Memory B cell (primary cell): ENCODE measurements around the gene PPP2R1A.

ENCODE experiments used
- ATAC-seq: fragments of 150-1000 bp; cut with Tn5 transposase; 2 replicates; pipeline ENCODE4 v1.10.0; 2021; ENCODE audit warnings: low read depth, mild to moderate bottlenecking, moderate library complexity
- DNase-seq, 2 donors: peaks; one replicate each; pipeline ENCODE4 v3.0.0; 2022; ENCODE audit warnings: low spot score in 2 of 2
- H3K27ac Mint-ChIP-seq: one replicate; pipeline ENCODE4 v1.8.0; 2022; ENCODE audit warnings: mild to moderate bottlenecking, moderate library complexity, mixed read lengths
- H3K27me3 Mint-ChIP-seq: one replicate; pipeline ENCODE4 v1.8.0; 2022; ENCODE audit warnings: mixed read lengths
- H3K36me3 Mint-ChIP-seq: one replicate; pipeline ENCODE4 v1.8.0; 2022; ENCODE audit warnings: mild to moderate bottlenecking, mixed read lengths
- H3K4me1 Mint-ChIP-seq: one replicate; pipeline ENCODE4 v1.8.0; 2022; ENCODE audit warnings: mixed read lengths
- H3K4me3 Mint-ChIP-seq: one replicate; pipeline ENCODE4 v1.8.0; 2022; ENCODE audit warnings: mild to moderate bottlenecking, moderate library complexity, mixed read lengths
- H3K9me3 Mint-ChIP-seq: one replicate; pipeline ENCODE4 v1.8.0; 2022; ENCODE audit warnings: mixed read lengths

PPP2R1A gene

GRCh38 chr19:52189735-52190486 lies at the start of gene PPP2R1A:
TSS of gene PPP2R1A (plus strand) at chr19:52190052. CDS start at chr19:52190097, 45 bp downstream.
- Mint-ChIP-seq H3K4me3 (peak within 1 kb of the TSS; percentile 94), H3K27me3 (no peaks in the 10 kb centered on the region), H3K27ac (peak within 1 kb of the TSS; percentile 99), H3K9me3 (no peaks in the 10 kb centered on the region), H3K4me1 (peaks cover 29% of the 10 kb centered on the region), H3K36me3 (peaks cover 18% of the 10 kb centered on the region)
- DNase-seq, result peak; percentile 98 to 100
- peak; percentile 76 for ATAC-seq

- no peak for ATAC-seq
- DNase-seq, result no peak
- no peak overlapping the region for H3K4me3 Mint-ChIP-seq
- peaks cover 14% of the 10 kb centered on the region for H3K4me1 Mint-ChIP-seq
- peaks cover 5% of the 10 kb centered on the region for H3K9me3 Mint-ChIP-seq
- H3K27me3 Mint-ChIP-seq, result no peaks in the 10 kb centered on the region
- H3K36me3 Mint-ChIP-seq, result peaks cover 1% of the 10 kb centered on the region
- no peak overlapping the region for H3K27ac Mint-ChIP-seq
Observed at GRCh38 chr19:52141203-52141602, 48.6 kb upstream of the PPP2R1A start.

DNA sequence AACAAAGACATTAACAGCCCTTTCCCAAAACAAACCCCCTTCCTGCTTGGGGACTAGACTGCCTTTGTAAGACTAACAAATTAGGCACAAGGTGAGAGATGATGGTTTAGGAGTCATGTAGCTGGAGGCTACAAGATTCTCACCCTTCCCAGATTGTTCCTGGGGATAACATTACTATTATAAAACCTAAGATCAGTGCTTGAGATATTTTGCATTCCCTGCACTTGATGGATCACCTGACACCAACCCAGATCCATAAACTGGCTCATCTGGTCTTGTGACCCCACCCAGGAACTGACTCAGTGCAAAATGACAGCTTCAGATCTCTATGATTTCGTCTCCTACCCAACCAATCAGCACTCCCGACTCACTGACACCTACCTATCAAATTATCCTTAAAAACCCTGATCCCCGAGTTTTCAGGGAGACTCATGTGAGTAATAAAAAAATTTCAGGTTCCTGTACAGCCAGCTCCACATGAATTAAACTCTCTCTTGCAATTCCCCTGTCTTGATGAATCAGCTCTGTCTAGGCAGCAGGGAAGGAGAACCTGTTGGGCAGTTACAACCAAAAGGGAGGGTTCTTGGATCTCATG lies 47.8 kb upstream of the PPP2R1A start:
- Mint-ChIP-seq H3K27ac (no peak overlapping the region), H3K27me3 (no peaks in the 10 kb centered on the region), H3K4me3 (no peak overlapping the region), H3K9me3 (peaks cover 5% of the 10 kb centered on the region), H3K36me3 (peaks cover 1% of the 10 kb centered on the region), H3K4me1 (peaks cover 14% of the 10 kb centered on the region)
- DNase-seq, result no peak
- no peak for ATAC-seq

DNA sequence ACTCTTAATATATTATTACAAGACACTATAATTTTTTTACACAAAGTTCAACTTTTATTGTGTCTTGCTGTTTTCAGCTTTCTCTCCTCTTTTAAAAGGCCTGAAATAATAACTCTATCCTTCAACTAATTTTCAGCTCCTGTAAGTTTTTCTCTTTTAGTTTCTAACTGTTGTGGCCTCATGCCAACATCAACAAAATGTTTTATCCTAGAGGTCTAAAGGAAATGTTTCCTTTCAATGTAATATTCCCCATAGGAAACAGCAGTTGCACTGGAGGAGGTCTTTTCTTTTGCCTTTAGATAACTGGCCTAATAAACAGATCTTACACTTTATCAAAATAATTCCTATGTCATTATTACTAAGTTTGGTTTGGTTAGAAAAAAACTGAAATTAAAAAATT lies 41.6 kb upstream of the PPP2R1A start:
- peaks cover 22% of the 10 kb centered on the region for H3K36me3 Mint-ChIP-seq
- ATAC-seq (no peak), DNase-seq (no peak)
- H3K9me3 Mint-ChIP-seq, result peaks cover 12% of the 10 kb centered on the region
- peaks cover 4% of the 10 kb centered on the region for H3K4me1 Mint-ChIP-seq
- H3K4me3 Mint-ChIP-seq, result no peak overlapping the region
- no peaks in the 10 kb centered on the region for H3K27me3 Mint-ChIP-seq
- H3K27ac Mint-ChIP-seq, result no peak overlapping the region

GRCh38 chr19:52155596-52156359 lies 34.1 kb upstream of the PPP2R1A start:
- Mint-ChIP-seq H3K9me3 (peaks cover 37% of the 10 kb centered on the region), H3K27ac (no peak overlapping the region), H3K4me1 (no peaks in the 10 kb centered on the region), H3K4me3 (no peak overlapping the region), H3K27me3 (no peaks in the 10 kb centered on the region), H3K36me3 (peaks cover 65% of the 10 kb centered on the region)
- ATAC-seq (no peak), DNase-seq (no peak)

GRCh38 chr19:52170304-52170703 lies 19.5 kb upstream of the PPP2R1A start:
- ATAC-seq, result no peak

DNA sequence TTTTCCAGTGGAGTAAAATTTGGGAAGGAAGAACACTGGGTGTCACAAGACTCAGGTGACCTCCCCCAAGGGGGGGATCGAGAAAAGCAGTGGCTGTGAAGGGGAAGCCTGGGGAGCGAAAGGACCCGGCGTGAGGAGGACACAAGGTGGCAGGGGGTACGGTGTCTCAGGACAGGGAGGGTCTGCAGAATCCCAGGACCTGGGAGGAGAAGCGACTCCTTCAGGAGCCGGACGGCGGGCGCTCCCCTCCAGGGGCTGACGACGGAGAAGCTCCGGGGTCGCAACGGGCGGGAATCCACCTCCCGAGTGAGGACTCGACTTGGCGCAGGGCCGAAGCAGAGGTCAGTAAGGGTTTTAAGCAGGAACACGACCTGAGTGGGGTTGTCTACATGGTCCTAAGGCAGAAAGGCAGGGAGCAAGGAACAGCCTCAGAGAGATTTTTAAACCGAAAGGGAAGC lies 19.0 kb upstream of the PPP2R1A start:
- Mint-ChIP-seq H3K4me1 (peaks cover 14% of the 10 kb centered on the region), H3K27ac (peak overlapping the region; percentile 97), H3K9me3 (no peaks in the 10 kb centered on the region), H3K36me3 (peaks cover 26% of the 10 kb centered on the region), H3K27me3 (no peaks in the 10 kb centered on the region), H3K4me3 (peak overlapping the region; percentile 96)
- DNase-seq, result no peak
- ATAC-seq, result peak; percentile 26

More at GRCh38 chr19:52170304-52170703, 19.5 kb upstream of the PPP2R1A start:
- H3K4me3 Mint-ChIP-seq, result peak overlapping the region; percentile 96
- peaks cover 14% of the 10 kb centered on the region for H3K4me1 Mint-ChIP-seq
- H3K27me3 Mint-ChIP-seq, result no peaks in the 10 kb centered on the region
- peak overlapping the region; percentile 97 for H3K27ac Mint-ChIP-seq
- no peaks in the 10 kb centered on the region for H3K9me3 Mint-ChIP-seq
- peaks cover 30% of the 10 kb centered on the region for H3K36me3 Mint-ChIP-seq
- no peak for DNase-seq

- Mint-ChIP-seq H3K9me3 (no peaks in the 10 kb centered on the region), H3K27me3 (no peaks in the 10 kb centered on the region), H3K36me3 (peaks cover 26% of the 10 kb centered on the region), H3K27ac (peak within 1 kb of the TSS; percentile 97), H3K4me1 (peaks cover 14% of the 10 kb centered on the region), H3K4me3 (peak within 1 kb of the TSS; percentile 96)
- DNase-seq (peak; percentile 80 to 83), ATAC-seq (peak; percentile 92)
Observed at GRCh38 chr19:52171321-52172169, 18.3 kb upstream of the PPP2R1A start, which contains the start of gene ZNF836. TSS of gene ZNF836 (minus strand) at chr19:52171621. CDS start at chr19:52168072, 3,549 bp downstream.

GRCh38 chr19:52172347-52172746 lies 17.5 kb upstream of the PPP2R1A start:
- Mint-ChIP-seq H3K27ac (no peak overlapping the region), H3K27me3 (no peaks in the 10 kb centered on the region), H3K36me3 (peaks cover 25% of the 10 kb centered on the region), H3K4me3 (peak overlapping the region; percentile 96), H3K9me3 (no peaks in the 10 kb centered on the region), H3K4me1 (peaks cover 14% of the 10 kb centered on the region)
- DNase-seq, result no peak
- no peak for ATAC-seq

DNA sequence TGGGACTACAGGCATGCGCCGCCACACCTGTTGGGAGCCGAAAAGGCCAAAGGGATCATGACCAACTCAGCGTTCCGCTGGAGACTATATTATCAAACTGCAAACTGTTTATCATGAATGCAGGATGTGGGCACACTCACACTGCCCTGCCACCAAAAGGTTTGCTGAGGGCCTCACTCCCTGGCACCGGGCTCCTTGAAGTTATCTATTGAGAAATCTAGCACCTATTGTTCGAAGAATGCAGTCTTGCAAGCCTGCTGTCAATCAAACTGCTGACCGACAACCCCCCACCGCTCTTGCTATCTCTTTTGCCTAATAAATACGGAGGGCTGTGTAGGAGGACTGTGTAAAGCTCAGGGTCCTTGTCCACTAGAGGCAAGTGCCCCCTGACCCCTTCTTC lies 13.3 kb upstream of the PPP2R1A start:
- H3K27me3 Mint-ChIP-seq, result no peaks in the 10 kb centered on the region
- no peak overlapping the region for H3K27ac Mint-ChIP-seq
- H3K4me1 Mint-ChIP-seq, result peaks cover 4% of the 10 kb centered on the region
- ATAC-seq (no peak), DNase-seq (no peak)
- H3K4me3 Mint-ChIP-seq, result no peak overlapping the region
- H3K36me3 Mint-ChIP-seq, result no peaks in the 10 kb centered on the region
- no peaks in the 10 kb centered on the region for H3K9me3 Mint-ChIP-seq

GRCh38 chr19:52187407-52187806 lies 2.4 kb upstream of the PPP2R1A start:
- Mint-ChIP-seq H3K4me1 (peaks cover 14% of the 10 kb centered on the region), H3K36me3 (peaks cover 4% of the 10 kb centered on the region), H3K27me3 (no peaks in the 10 kb centered on the region), H3K4me3 (no peak overlapping the region), H3K27ac (peak overlapping the region; percentile 99), H3K9me3 (no peaks in the 10 kb centered on the region)
- ATAC-seq (no peak), DNase-seq (no peak)

DNA sequence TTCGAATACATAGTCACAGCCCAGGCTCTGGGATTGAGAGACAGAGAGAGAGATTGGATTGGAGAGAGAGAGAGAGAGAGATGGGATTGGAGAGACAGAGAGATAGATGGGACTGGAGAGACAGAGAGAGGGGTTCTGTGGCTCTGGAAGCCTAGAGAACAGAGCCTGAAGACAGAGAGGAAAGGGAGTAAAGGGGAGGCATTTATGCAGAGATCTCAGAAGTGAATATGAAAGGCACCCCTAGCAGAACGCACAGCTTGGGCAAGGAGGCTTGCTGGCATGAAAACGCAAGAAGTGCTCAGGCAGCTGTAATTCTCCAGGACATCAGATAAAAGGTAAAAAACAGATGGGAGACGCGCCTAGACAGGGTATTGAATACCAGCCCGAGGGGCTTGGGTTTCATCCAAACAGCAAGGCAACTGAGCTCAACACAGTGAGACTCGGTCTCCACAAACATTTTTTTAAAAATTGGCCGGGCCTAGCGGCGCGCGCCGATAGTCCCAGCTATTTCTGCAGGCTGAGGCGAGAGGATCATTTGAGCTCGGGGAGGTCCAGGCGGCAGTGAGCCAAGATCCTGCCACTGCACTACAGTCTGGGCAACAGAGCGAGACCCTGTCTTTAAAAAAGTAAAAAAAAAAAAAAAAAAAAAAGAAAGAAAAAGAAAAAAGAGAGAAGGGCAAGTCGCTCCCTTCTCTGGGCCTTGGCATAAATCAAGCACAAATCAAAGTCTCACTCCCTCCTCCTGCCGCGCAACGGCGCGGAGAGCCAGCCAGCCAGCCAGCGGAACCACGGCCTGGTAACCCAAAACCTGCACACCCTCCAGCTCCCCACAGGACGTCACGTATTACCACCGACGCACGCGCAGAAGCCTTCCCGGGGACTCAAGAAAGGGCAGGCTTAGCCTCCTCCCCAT lies 774 bp upstream of the PPP2R1A start:
- peak in 1 of 2 donors; percentile 62 for DNase-seq
- H3K27ac Mint-ChIP-seq, result peak overlapping the region; percentile 99
- no peaks in the 10 kb centered on the region for H3K9me3 Mint-ChIP-seq
- peaks cover 10% of the 10 kb centered on the region for H3K36me3 Mint-ChIP-seq
- H3K4me3 Mint-ChIP-seq, result peak overlapping the region; percentile 94
- no peaks in the 10 kb centered on the region for H3K27me3 Mint-ChIP-seq
- peak; percentile 10 for ATAC-seq
- H3K4me1 Mint-ChIP-seq, result peaks cover 21% of the 10 kb centered on the region
